NB4 (cell line): Measurements from ENCODE around the gene TSPAN7.

Experiments
- DNase-seq: peaks from one replicate; pipeline ENCODE4 v3.0.0; 2010; ENCODE audit warnings: low read depth
- H3K4me3 ChIP-seq: one replicate; pipeline ENCODE4 v1.5.1; 2011; ENCODE audit warnings: mild to moderate bottlenecking, low read depth, low read length, moderate library complexity
- MYC ChIP-seq: IDR thresholded peaks from 2 replicates; pipeline ENCODE4 v1.6.1; 2011; ENCODE audit warnings: low read depth, low read length
- POLR2A ChIP-seq: IDR thresholded peaks from 2 replicates; pipeline ENCODE4 v1.6.1; 2011; ENCODE audit warnings: mild to moderate bottlenecking; ENCODE audit not compliant: insufficient read length; ENCODE audit errors: extremely low read depth
- TF ChIP-seq, protein P1 (sequence below): IDR thresholded peaks from one replicate; pipeline ENCODE4 v1.5.1; 2012; ENCODE audit warnings: low read depth, low read length
- TF ChIP-seq, protein P2 (sequence below): IDR thresholded peaks from 2 replicates; pipeline ENCODE4 v1.6.1; 2011; ENCODE audit warnings: low read depth, low read length

Gene TSPAN7

DNA sequence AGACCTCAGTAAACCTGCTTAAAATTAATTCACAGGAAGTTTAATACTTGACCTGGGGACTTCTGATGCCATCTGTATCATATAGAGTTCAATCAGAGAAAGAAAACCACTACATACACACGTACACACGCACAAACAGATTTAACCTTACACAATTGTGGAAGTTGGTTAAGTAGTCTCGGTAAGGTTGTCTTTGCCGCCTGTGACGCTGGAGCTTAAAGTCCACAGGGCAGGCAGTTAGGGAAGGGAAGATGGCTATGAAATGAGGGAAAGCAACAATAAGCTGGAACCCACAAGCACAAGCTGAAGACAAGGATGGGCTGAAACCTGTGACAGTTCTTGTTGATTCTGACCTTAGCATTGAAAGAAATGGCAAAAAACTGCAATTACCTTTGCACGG lies 41.7 kb upstream of the TSPAN7 start:
- H3K4me3 ChIP-seq, result no peak overlapping the region
- DNase-seq, result no peak
- TF ChIP-seq, protein P1, sequence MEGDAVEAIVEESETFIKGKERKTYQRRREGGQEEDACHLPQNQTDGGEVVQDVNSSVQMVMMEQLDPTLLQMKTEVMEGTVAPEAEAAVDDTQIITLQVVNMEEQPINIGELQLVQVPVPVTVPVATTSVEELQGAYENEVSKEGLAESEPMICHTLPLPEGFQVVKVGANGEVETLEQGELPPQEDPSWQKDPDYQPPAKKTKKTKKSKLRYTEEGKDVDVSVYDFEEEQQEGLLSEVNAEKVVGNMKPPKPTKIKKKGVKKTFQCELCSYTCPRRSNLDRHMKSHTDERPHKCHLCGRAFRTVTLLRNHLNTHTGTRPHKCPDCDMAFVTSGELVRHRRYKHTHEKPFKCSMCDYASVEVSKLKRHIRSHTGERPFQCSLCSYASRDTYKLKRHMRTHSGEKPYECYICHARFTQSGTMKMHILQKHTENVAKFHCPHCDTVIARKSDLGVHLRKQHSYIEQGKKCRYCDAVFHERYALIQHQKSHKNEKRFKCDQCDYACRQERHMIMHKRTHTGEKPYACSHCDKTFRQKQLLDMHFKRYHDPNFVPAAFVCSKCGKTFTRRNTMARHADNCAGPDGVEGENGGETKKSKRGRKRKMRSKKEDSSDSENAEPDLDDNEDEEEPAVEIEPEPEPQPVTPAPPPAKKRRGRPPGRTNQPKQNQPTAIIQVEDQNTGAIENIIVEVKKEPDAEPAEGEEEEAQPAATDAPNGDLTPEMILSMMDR, result no peak
- TF ChIP-seq POLR2A, result no peak
- TF ChIP-seq, protein P2, sequence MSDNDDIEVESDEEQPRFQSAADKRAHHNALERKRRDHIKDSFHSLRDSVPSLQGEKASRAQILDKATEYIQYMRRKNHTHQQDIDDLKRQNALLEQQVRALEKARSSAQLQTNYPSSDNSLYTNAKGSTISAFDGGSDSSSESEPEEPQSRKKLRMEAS, result no peak
- no peak for TF ChIP-seq MYC

DNA sequence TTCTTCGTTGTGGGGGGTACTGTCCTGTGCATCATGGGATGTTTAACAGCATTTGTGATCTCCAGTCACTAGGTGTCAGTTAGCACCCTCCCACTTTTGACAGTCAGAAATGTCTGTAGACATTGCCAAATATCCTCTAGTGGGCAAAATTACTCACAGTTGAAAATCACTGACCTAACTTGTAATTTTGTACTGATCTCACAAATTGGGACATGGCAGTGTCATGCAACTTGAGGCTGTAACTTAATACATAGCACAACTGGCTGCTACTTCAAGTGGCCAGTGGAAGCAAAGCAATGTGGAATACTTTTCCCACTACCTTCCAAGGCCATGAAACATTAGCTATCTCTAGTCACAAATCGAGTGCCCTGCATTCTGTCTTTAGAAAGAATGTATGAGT lies 23.2 kb upstream of the TSPAN7 start:
- no peak overlapping the region for H3K4me3 ChIP-seq
- no peak for TF ChIP-seq MYC
- no peak for TF ChIP-seq POLR2A
- TF ChIP-seq, protein P2, result no peak
- TF ChIP-seq, protein P1, result no peak

DNA sequence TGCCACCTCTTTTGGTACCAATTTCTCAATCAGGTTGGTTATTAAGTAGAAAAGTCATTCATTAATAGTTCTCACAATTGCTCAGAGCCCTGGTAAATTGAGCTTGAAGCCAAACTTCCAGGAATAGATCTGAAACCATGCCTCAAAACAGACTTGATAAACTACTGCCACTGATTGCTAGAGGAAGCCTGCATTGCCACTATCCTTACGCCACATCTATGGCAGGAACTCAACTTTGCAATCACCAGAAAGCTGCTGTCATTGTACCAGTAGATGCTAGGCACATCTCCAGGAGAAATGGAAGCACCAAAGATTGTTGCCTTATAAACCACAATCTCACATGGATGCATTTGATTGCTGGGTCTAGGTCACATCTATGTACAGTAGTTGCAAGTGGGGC lies 21.6 kb upstream of the TSPAN7 start:
- no peak for DNase-seq
- TF ChIP-seq POLR2A, result no peak
- TF ChIP-seq, protein P2, result no peak
- no peak for TF ChIP-seq MYC
- TF ChIP-seq, protein P1, result no peak
- H3K4me3 ChIP-seq, result no peak overlapping the region

More for the DNA sequence above, 23.2 kb upstream of the TSPAN7 start:
- peak; percentile 3 for DNase-seq

DNA sequence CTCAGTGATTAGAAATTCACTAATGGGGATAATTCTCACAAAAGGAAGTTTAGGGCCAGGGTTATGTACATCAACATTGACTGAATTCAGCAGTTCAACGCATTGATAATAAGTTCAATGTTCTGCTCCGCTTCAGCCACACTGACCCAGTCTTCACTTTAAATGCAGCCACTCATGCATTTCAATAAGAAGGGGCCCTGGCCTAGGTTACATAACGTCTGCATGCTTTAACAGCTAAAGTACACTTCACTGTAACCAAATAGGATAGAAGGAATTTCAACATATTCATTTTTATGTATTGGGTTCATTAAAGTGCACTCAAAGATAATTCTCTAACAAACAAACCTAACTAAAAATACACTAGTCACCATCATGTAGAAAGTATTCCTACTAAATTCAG lies 12.8 kb upstream of the TSPAN7 start:
- no peak for DNase-seq
- H3K4me3 ChIP-seq, result no peak overlapping the region
- TF ChIP-seq POLR2A (no peak), MYC (no peak)
- TF ChIP-seq, protein P1, result no peak
- TF ChIP-seq, protein P2, result no peak

DNA sequence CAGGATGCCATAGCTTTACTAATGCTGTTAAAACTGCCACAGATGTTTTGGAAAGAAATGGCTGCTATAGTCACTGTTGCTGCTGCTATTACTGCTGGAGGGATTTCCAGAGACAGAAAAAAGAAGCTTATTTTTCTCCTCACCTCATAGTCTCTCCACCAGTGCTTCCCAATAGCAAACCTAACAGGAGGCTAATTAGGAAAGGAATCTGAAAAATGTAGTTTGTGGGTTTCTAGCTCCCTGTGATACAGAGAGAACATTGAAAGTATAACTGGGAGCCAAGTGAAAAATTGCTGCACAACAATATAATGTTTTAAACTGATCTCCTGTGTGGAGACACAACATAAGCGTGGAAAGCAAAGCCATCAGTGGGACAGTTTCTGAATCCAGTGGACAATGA lies 8.6 kb upstream of the TSPAN7 start:
- no peak for DNase-seq
- TF ChIP-seq POLR2A, result no peak

DNA sequence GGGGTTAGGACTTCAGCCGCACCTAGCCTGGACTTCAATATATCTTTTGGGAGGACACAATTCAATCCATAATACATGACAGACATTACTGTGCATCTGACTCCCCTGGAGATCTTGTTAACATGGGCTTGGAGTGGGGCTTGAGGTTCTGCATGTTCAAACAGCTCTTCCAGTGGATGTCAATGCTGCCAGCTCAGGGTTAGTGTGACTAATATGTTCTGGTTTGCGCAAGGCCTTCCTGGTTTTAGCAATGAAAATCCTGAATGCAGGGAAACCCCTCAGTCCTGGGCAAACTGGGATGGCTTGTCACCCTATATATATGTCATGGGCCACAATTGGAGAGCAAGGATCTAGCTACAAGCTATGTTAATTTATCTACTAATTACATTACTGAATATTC lies 2.7 kb upstream of the TSPAN7 start:
- TF ChIP-seq, protein P2, result no peak
- TF ChIP-seq POLR2A (no peak), MYC (no peak)
- TF ChIP-seq, protein P1, result no peak
- H3K4me3 ChIP-seq, result no peak overlapping the region
- peak; percentile 1 for DNase-seq

More for the DNA sequence above, 8.6 kb upstream of the TSPAN7 start:
- H3K4me3 ChIP-seq, result no peak overlapping the region
